GM21367 (cell line): ENCODE data around the gene NPEPL1.
"Not testable (repeated sequence)": the region's sequence is repeated elsewhere in the genome, so short reads cannot be mapped to it uniquely, and the experiment has no call there.

Experiments used
- ATAC-seq: cut with Tn5 transposase; IDR thresholded peaks from one replicate; pipeline ENCODE4 v1.9.1; 2021; ENCODE audit not compliant: unreplicated experiment

NPEPL1 gene

DNA sequence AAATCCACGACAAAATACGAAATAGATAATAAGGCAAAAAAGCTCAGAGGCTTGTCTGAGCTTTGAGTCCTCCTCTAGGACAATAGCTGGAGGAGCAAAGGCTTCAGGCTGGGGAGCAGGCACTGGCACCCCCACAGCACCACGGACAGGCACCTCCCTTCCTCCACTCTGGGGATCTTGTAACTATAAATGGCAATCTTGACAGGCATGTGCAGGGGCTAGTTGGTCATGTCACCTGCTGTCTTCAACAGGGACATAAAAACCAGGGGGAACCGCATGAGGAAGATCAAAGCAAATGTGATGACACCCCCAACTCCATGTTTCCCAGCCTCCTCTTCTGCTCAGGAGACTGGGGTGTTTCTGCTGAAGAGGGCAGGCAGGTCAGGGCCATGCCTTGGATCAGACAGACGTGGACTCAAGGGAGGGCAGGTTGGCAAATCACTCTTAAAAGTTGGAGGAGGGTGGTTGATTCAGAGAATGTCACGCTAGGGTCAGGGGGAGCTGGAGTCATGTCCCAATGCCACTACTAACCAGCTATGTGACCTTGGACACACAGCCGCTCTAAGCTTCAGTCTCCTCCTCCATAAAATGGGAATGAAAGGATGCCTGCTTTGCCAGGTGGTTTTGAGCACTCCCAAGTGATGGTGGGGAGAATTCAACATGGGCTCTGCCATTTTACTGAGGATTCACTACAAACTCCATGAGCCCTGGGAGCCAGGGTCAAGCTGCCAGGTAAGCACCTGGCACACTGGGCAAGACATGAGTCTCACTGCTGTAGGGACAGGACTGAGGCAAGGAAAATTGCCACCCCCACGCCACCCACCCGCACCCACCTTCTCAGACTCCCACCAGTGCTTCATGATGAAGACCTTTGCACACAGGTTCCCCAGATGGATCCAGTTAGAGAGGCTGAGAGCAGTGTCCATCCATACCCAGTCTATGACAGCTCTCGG is 48.0 kb downstream of the NPEPL1 start:
- ATAC-seq: no peak

DNA sequence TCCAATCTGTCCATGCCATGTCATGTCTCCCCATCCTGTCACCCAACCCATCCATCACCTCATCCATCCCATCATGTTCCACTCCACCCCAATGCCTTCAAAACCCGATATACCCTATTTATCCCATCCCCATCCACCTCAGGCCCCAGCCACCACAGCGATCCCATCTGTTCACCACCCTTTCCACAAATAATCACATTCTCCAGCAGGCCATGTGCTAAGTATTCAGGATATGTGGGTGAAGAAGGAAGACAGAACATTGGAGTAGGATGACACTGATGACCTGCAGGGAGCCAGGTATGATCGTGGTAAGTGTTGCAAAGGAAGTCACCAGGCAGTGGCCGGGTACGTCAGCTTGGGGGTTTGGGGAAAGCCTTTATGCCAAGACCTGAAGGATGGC is 48.8 kb downstream of the NPEPL1 start:
- no peak for ATAC-seq

DNA sequence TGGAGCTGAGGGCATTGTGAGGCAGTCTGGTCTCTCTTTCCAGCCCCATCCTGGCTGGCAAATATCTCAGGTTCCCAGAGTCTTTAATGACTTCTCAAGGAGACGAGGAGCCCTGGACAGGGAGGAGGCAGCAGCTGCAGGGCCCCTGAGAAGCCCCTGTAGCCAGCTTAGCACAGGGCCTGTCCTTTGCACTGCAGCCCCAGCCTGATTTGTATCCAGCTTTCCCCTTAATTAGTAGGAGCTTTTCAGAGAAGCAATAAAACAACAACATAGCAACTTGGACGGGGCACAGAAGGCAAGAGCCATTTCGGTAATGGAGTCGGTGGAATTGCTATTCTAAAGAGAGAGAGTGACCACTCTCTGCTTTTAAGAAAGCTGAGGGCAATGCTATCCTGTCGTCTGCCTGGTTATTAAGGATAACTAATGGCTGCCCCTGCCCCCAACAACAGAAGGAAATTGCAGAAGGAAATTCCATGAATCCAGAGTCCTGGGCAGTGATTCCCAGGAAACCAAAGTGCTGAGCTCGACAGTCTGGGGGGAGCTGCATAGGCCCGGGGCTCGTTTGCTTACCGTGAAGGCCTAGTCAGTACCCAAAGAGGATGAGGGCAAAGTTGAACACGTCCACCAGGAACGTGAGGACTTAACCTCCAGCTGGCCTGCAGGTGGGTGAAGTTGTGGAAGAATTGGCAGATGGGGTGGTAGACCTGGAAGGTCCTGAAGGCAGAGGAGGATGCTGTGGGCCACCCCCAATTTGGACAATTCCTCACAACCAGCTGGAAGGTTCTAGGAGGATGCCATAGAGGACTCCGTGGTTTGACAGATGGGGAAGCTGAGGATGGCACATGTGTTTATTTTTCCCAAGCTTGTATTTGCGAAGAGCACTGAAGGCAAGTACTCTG is 50.3 kb downstream of the NPEPL1 start:
- no peak for ATAC-seq

- no peak for ATAC-seq
These were observed 51.4 kb downstream of the NPEPL1 start for GRCh38 chr20:58743929-58744534.

GRCh38 chr20:58744836-58745235 is 52.2 kb downstream of the NPEPL1 start:
- ATAC-seq: no peak

DNA sequence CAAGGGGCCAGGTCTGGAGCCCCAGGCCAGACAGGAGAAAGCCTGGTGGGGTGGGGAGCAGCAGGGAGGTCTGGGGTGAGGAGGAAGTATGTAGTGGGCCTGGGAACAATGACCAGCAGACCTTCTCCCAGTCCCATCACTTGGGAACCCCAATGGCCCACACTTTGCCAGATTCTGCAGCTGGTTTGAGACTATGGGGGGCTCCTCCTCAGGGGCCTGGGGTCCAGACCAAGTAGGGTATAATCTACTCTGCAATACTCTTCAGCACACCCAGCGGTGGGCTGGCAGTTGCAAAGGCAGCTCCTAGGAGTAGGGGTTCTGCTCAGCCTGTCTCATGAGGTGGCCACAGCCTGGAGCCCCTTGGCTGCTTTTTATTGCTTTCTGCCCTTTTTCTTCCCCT is 52.8 kb downstream of the NPEPL1 start:
- ATAC-seq: no peak

- ATAC-seq: no peak
These were observed 54.0 kb downstream of the NPEPL1 start for GRCh38 chr20:58746620-58747019.

- no peak for ATAC-seq
These were observed 54.6 kb downstream of the NPEPL1 start for GRCh38 chr20:58747211-58747610.

- ATAC-seq: no peak
These were observed 56.0 kb downstream of the NPEPL1 start for GRCh38 chr20:58748618-58749017.

DNA sequence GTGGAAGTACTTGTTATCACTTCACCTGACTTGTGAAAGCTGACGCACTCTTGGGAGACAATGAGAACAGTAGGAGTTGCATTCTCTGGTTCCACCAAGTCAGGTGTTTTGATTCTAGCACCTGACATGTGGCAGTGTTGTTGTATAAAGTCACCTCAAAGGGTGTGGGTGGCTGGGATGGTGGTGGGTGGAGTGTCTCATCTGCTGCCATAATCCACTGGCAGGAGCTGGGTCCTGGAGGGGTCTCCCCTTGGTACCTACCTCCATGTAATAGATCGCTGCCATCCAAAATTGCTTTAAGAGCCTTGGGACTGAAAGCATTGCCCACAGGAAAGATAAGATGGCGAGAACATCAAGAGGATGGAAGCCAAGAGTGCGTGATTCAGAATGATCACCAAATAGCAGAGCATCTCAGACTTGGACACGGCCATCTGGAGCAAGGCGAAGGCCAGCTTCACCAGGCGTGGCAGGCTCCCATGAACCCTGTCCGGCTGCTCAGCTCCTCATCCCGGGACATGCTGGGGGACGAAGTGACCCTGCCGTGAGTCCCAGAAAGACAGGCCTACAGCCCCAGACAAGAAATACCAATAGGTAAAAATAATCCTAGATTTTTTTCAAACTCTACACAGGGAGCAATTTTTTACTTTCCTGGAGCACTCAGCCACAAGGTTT is 56.6 kb downstream of the NPEPL1 start:
- no peak for ATAC-seq

DNA sequence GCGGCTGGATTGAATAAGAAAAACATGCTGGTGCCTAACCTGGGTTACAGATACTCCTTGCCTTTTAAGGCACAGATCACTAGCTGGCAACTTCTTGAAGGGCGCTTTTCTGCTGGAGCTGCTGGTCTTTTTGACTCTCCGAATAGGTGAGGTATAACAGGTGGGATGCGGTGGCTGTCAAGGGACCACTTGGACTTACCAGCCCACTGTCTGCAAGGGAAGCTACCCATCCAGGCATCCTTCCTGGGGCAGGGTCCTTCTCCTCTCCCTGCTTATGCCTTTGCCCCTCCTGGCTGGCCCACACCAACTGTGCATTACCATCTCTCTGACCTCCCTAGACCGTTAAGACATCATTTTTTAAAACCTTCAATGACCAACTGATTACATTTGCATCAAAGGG is 57.4 kb downstream of the NPEPL1 start:
- no peak for ATAC-seq

- not testable (repeated sequence) for ATAC-seq
These were observed 58.1 kb downstream of the NPEPL1 start for GRCh38 chr20:58750706-58751105.

GRCh38 chr20:58751979-58752378 is 59.4 kb downstream of the NPEPL1 start:
- no peak for ATAC-seq

GRCh38 chr20:58752565-58752964 is 60.0 kb downstream of the NPEPL1 start:
- no peak for ATAC-seq

DNA sequence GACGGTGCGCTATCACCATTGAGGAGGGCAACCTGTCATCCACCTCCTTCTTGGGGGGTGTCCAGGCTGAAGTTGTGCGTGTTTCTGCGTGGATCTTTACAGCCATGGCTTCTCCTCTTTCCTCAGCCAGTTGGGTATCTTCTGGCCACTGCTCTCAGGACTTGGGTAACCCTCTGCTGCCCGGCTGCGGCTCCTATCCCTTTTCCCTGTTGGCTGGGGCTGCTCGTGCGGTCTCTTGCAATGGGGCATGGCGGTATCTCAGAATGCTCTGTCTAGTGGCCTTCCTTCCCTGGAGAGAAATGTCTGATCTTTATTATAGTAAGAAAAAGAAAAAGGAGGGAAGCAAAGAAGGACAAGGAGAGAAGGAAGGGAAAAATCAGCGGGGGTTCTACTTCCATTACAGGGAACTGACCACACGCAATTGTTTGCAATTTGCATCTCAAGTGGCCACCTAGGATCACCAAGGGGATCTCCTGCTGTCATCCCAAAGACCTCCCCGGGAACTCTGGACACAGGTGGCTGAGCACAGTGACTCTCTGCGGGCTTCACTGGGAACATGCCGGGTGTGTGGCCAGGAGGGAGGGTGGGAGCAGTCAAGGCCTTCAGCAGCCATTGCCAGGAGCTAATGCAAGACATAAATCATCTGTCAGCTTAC is 60.8 kb downstream of the NPEPL1 start:
- ATAC-seq: no peak

DNA sequence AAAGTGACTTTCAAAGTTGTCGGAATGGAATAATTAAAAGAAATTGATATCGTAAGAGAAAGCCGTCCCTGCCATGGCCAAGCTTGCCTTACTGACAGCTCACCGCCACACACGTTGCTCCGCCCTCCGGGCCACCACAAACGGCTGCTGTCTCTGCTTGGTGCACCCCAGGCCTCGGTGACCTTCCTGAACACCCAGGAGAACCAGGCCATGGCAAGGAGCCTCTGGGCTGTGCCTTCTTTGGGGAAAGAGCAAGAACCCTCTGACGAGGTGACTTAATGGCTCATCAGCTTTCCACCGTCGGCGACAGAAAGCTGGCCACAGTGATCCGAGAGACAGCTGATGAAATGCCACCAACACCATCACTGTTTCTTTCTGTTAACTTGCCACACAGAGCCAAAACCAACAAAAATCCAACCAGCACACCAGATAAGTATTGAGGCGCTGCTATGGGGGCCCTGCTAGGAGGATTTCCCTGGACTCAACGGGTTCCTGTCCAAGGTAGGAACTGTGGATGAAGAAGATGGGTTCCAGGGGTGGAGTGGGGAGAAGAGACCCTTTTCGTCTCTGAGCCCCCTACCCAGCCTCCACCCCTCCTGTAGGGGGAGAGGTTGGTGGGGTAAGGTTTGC is 61.4 kb downstream of the NPEPL1 start:
- no peak for ATAC-seq

DNA sequence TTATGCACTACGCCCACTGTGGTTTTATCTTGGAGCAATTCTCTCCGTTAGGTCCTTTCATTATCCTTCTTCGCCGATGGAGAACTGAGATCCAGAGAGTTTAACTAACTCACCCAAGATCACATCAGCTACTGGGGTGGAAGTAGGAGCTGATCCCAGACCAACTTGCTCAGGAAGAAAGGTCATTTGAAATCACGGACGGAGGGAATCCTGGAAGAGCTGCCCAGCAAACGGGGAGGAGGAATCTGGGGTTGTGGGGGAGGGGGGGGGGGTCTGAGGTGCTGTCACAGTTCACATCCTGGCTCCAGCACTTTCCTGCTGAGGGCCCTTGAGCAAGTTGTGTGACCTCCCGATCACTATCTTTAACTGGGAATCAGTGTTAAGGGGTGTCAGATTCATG is 62.0 kb downstream of the NPEPL1 start:
- no peak for ATAC-seq

DNA sequence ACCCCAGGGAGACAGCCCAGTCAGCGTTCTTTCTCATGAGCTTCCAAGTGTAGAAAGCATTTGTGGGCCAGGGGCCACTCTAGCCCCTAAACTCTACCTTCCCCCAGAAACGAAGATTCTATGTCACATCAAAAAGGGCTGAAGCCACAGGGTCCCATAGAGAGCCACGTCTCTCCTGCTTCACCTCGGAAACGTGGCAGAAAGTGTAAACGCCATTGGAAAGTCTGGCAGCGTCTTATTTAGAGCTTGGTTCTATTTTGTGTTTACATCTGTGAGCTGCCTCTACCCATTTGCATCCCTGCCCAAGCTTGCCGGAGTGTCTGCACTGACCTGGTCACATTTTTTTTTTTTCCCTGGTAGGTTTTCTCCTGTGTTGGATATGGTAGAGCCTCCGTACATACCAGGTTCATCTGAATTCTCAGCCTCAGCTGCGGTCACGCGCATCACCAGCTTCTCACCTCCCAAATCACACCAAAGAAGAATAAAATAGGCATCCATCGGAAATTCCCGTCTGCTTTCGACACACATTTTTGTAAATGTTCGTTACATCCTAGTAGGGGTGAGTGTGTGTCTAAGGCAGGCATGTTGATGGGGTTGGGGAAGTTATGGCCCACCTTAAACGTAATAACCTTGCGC is 62.6 kb downstream of the NPEPL1 start:
- no peak for ATAC-seq

GRCh38 chr20:58755766-58756449 is 63.3 kb downstream of the NPEPL1 start:
- ATAC-seq: no peak
